Panc1 (cell line): ENCODE measurements around the gene CRYAB. TPM values are rescaled to one million over a fixed set of nuclear protein-coding genes. Genes with fewer than 3 reads are reported as not detected.

Experiments used
- ATAC-seq: fragments of 200-7000 bp; cut with Tn5 transposase; 2 replicates; pipeline ENCODE4 v1.9.1; 2020; ENCODE audit warnings: mild to moderate bottlenecking, moderate library complexity
- BruUV-seq: library from RNA; stranded (reverse); fragments of 400-500 nt; replicated peaks from 2 replicates; lab custom pipeline; 2021; lab: Mats Ljungman, UMichigan
- CTCF ChIA-PET: fragments of 300-600 bp; sonication (Branson Sonifier 250); formaldehyde crosslinking; loops from one replicate; lab custom pipeline; 2022; ENCODE audit warnings: antibody characterized with exemption; lab: Charles Lee
- POLR2A ChIA-PET: fragments of 300-600 bp; sonication (Branson Sonifier 250); formaldehyde crosslinking; loops from one replicate; lab custom pipeline; 2022; ENCODE audit warnings: antibody characterized with exemption; lab: Charles Lee
- DNase-seq: peaks from one replicate; pipeline ENCODE4 v3.0.0-alpha.2; 2010; ENCODE audit warnings: low read depth, low spot score
- H3K27ac ChIP-seq: 2 replicates; pipeline ENCODE4 v1.5.1; 2011; ENCODE audit warnings: mild to moderate bottlenecking, low read length, inconsistent platforms
- H3K27me3 ChIP-seq: fragments of 200-500 bp; sonication (Bioruptor generic); 2 replicates; pipeline ENCODE4 v1.6.0; 2014; ENCODE audit warnings: low read length, inconsistent platforms; ENCODE audit not compliant: control insufficient read depth, insufficient read depth
- H3K36me3 ChIP-seq: fragments of 200-500 bp; sonication (Bioruptor generic); 2 replicates; pipeline ENCODE4 v1.5.1; 2014; ENCODE audit warnings: inconsistent platforms, mild to moderate bottlenecking, low read length, moderate library complexity; ENCODE audit not compliant: control insufficient read depth, insufficient read depth
- H3K4me1 ChIP-seq: 2 replicates; pipeline ENCODE4 v1.5.1; 2011; ENCODE audit warnings: inconsistent platforms, mild to moderate bottlenecking, low read length, moderate library complexity; ENCODE audit not compliant: control insufficient read depth, insufficient read depth
- H3K4me3 ChIP-seq, 2 experiments: 2 replicates each; pipeline ENCODE4 v1.5.1; 2011 to 2012; ENCODE audit warnings: low read depth in 2 of 2, low read length in 2 of 2, mild to moderate bottlenecking in 2 of 2, inconsistent platforms in 1 of 2, moderate library complexity in 1 of 2
- H3K9me3 ChIP-seq: fragments of 200-500 bp; sonication (Bioruptor generic); 2 replicates; pipeline ENCODE4 v1.5.1; 2014; ENCODE audit warnings: low read depth, mild to moderate bottlenecking, inconsistent platforms, low read length, moderate library complexity; ENCODE audit not compliant: control insufficient read depth, insufficient read depth
- CTCF ChIP-seq: fragments of 450-650 bp; IDR thresholded peaks from 2 replicates; pipeline ENCODE4 v1.5.1; 2017; ENCODE audit warnings: mild to moderate bottlenecking
- POLR2AphosphoS5 ChIP-seq: IDR thresholded peaks from 2 replicates; pipeline ENCODE4 v1.6.1; 2012; ENCODE audit warnings: mild to moderate bottlenecking, low read depth, low read length, moderate library complexity
- REST ChIP-seq, 2 experiments: IDR thresholded peaks; 2 replicates each; pipeline ENCODE4 v1.6.1; 2011 to 2012; ENCODE audit warnings: low read depth in 2 of 2, control low read depth in 1 of 2, low read length in 1 of 2, mild to moderate bottlenecking in 1 of 2, moderate library complexity in 1 of 2; ENCODE audit not compliant: insufficient read depth in 1 of 2
- SIN3A ChIP-seq: IDR thresholded peaks from 2 replicates; pipeline ENCODE4 v1.6.1; 2012; ENCODE audit warnings: low read depth, mild to moderate bottlenecking, low read length, moderate library complexity, borderline replicate concordance; ENCODE audit not compliant: insufficient read depth
- TCF7L2 ChIP-seq: IDR thresholded peaks from 2 replicates; pipeline ENCODE4 v1.6.1; 2011; ENCODE audit warnings: mild to moderate bottlenecking, low read depth, low read length, inconsistent platforms
- in situ Hi-C: cut with HindIII; loops from 2 replicates; pipeline ENCODE4 v1.10.0; 2016; ENCODE audit warnings: low sequenced_read_pairs, low pct_unique_long_range_greater_than_20kb
- intact Hi-C: fragments of 100-400 bp; cut with micrococcal nuclease; formaldehyde crosslinking; loops from one replicate; pipeline ENCODE4 v1.10.0; 2022; ENCODE audit not compliant: unreplicated experiment
- total RNA-seq: library from RNA; stranded (reverse); gene quantifications from one replicate; pipeline ENCODE4 v1.2.1, GENCODE V29; 2021; ENCODE audit not compliant: unreplicated experiment

CRYAB gene
- total RNA-seq, 1 experiment from 2014 or later = 0.59 TPM

GRCh38 chr11:111945198-111945597 lies 33.6 kb upstream of the CRYAB start:
- POLR2A ChIA-PET = no interaction called here
- no peaks in the 10 kb centered on the region for H3K9me3 ChIP-seq
- ATAC-seq = no peak
- intact Hi-C loops (no loop called here), in situ Hi-C loops (no loop called here)
- CTCF ChIA-PET = no interaction called here
- H3K36me3 ChIP-seq = no peaks in the 10 kb centered on the region
- DNase-seq = no peak
- H3K27ac ChIP-seq = no peak overlapping the region
- H3K27me3 ChIP-seq = no peaks in the 10 kb centered on the region
- H3K4me1 ChIP-seq = no peaks in the 10 kb centered on the region
- TF ChIP-seq POLR2AphosphoS5 = no peak
- TF ChIP-seq TCF7L2 = no peak
- no peak for TF ChIP-seq SIN3A
- no peak for TF ChIP-seq CTCF
- TF ChIP-seq REST (IDR thresholded peaks at IDR 0.05; ENCODE audit: insufficient read depth in 1 of 2, low read depth in 2 of 2, low read length in 1 of 2) = no peak
- H3K4me3 ChIP-seq = no peak overlapping the region
- BruUV-seq = no TSS peak

DNA sequence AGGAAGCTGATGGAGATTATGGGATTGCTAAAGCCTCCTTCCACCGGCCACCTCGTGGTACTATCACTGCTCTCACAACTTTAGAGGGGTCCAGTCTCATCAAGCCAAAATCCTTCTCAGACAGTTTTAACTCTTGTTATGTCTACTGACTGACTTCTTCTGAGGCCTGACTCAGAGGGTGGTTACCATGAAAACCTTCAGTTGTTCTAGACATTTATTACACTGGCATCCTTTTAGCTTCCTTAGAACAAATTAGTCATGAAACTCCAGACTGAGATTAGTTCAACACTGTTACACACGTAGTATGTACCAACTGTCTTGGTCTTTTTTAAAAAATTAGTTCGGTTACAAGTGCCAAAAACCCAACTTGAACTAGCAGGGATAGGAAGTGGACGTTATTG lies 33.1 kb upstream of the CRYAB start:
- Histone ChIP-seq H3K4me1 (no peaks in the 10 kb centered on the region), H3K36me3 (no peaks in the 10 kb centered on the region), H3K9me3 (no peaks in the 10 kb centered on the region), H3K27ac (no peak overlapping the region), H3K27me3 (no peaks in the 10 kb centered on the region), H3K4me3 (no peak overlapping the region)
- ATAC-seq (no peak), DNase-seq (no peak)
- no TSS peak for BruUV-seq
- TF ChIP-seq REST (IDR thresholded peaks at IDR 0.05; ENCODE audit: insufficient read depth in 1 of 2, low read depth in 2 of 2, low read length in 1 of 2) = no peak
- TF ChIP-seq CTCF = no peak
- TF ChIP-seq SIN3A = no peak
- TF ChIP-seq POLR2AphosphoS5 = no peak
- TF ChIP-seq TCF7L2 = no peak
- in situ Hi-C loops (no loop called here), intact Hi-C loops (no loop called here)
- CTCF ChIA-PET = interaction anchor here (0.6 kb wide), 1 partner anchor 56 kb away, joined by 3 read pairs; no protein-coding TSS in a partner anchor
- POLR2A ChIA-PET = no interaction called here
